ENCODE results near the gene KATNA1. TPM values are rescaled to one million over a fixed set of nuclear protein-coding genes. Genes with fewer than 3 reads are reported as not detected.

The KATNA1 gene
- total RNA-seq, 1 experiment from 2014 or later, result 13.1 TPM

- Mint-ChIP-seq H3K4me1 (ENCODE audit: low read depth, unreplicated experiment) (no peaks in the 10 kb centered on the region), H3K9me3 (ENCODE audit: low read depth, unreplicated experiment) (no peaks in the 10 kb centered on the region), H3K27me3 (ENCODE audit: unreplicated experiment) (peaks cover 21% of the 10 kb centered on the region), H3K27ac (ENCODE audit: unreplicated experiment) (no peak overlapping the region), H3K36me3 (ENCODE audit: insufficient read depth, unreplicated experiment) (peaks cover 2% of the 10 kb centered on the region), H3K4me3 (ENCODE audit: low read depth, unreplicated experiment) (no peak overlapping the region)
- CTCF ChIA-PET, result interaction anchor here (1.3 kb wide), 1 partner anchor 12 kb away, joined by 3 read pairs; no protein-coding TSS in a partner anchor
- BruUV-seq (replicated peaks), result no TSS peak
- intact Hi-C loops (cut with micrococcal nuclease; ENCODE audit: unreplicated experiment), result no loop called here
- no peak for DNase-seq
- TF ChIP-seq CTCF (IDR thresholded peaks at IDR 0.05; ENCODE audit: unreplicated experiment), result no peak
Measured at GRCh38 chr6:149551920-149552319, 96.6 kb downstream of the KATNA1 start.

- peak; percentile 93 for DNase-seq
- Mint-ChIP-seq H3K27me3 (ENCODE audit: unreplicated experiment) (peaks cover 13% of the 10 kb centered on the region), H3K4me1 (ENCODE audit: low read depth, unreplicated experiment) (peaks cover 10% of the 10 kb centered on the region), H3K36me3 (ENCODE audit: insufficient read depth, unreplicated experiment) (peaks cover 30% of the 10 kb centered on the region), H3K27ac (ENCODE audit: unreplicated experiment) (peak within 1 kb of the TSS; percentile 90), H3K4me3 (ENCODE audit: low read depth, unreplicated experiment) (peak within 1 kb of the TSS; percentile 84), H3K9me3 (ENCODE audit: low read depth, unreplicated experiment) (no peaks in the 10 kb centered on the region)
- TF ChIP-seq CTCF (IDR thresholded peaks at IDR 0.05; ENCODE audit: unreplicated experiment), result peak; percentile 82
- BruUV-seq (replicated peaks), result no TSS peak
- CTCF ChIA-PET, result interaction anchor here (0.5 kb wide), 1 partner anchor 32 kb away, joined by 3 read pairs; no protein-coding TSS in a partner anchor
- intact Hi-C loops (cut with micrococcal nuclease; ENCODE audit: unreplicated experiment), result loop anchor here (5.0 to 10.0 kb wide), 2 partner anchors 101 to 379 kb away; partner anchors contain the start of genes KATNA1 and RAET1G
Measured at GRCh38 chr6:149545754-149546471, 102.6 kb downstream of the KATNA1 start, which contains the start of gene PPIL4. Gene PPIL4, minus strand, starts transcription at chr6:149546043. Its CDS starts 38 bp downstream, at chr6:149546005.

- intact Hi-C loops (cut with micrococcal nuclease; ENCODE audit: unreplicated experiment), result loop anchor here (5.0 to 10.0 kb wide), 2 partner anchors 102 to 379 kb away; partner anchors contain the start of genes KATNA1 and RAET1G
- Mint-ChIP-seq H3K36me3 (ENCODE audit: insufficient read depth, unreplicated experiment) (peaks cover 30% of the 10 kb centered on the region), H3K4me1 (ENCODE audit: low read depth, unreplicated experiment) (peaks cover 10% of the 10 kb centered on the region), H3K9me3 (ENCODE audit: low read depth, unreplicated experiment) (no peaks in the 10 kb centered on the region), H3K4me3 (ENCODE audit: low read depth, unreplicated experiment) (peak overlapping the region; percentile 84), H3K27me3 (ENCODE audit: unreplicated experiment) (peaks cover 13% of the 10 kb centered on the region), H3K27ac (ENCODE audit: unreplicated experiment) (peak overlapping the region; percentile 90)
- TF ChIP-seq CTCF (IDR thresholded peaks at IDR 0.05; ENCODE audit: unreplicated experiment), result no peak
- CTCF ChIA-PET, result interaction anchor here (0.5 kb wide), 1 partner anchor 31 kb away, joined by 3 read pairs; no protein-coding TSS in a partner anchor
- BruUV-seq (replicated peaks), result TSS peak; percentile 54
- peak; percentile 24 for DNase-seq
Measured at GRCh38 chr6:149545258-149545753, 103.2 kb downstream of the KATNA1 start.

Other genes with a start within 250 kb of the KATNA1 start
- gene SUMO4, start 248.5 kb downstream of the KATNA1 start, total RNA-seq (2022), result 1.4 and 2.9 TPM in 2 replicates
- gene ZC3H12D, start 163.7 kb downstream of the KATNA1 start, total RNA-seq (2022), result 0.05 and 0.20 TPM in 2 replicates
- gene PPIL4, start 102.7 kb downstream of the KATNA1 start, total RNA-seq (2022), result 21.5 and 22.6 TPM in 2 replicates
- 23.4 and 26.7 TPM in 2 replicates for gene GINM1, start 82.3 kb downstream of the KATNA1 start, total RNA-seq (2022)
- 20.0 and 20.7 TPM in 2 replicates for gene LATS1, start 69.4 kb upstream of the KATNA1 start, total RNA-seq (2022)
- gene NUP43, start 97.8 kb upstream of the KATNA1 start, total RNA-seq (2022), result 38.4 and 42.8 TPM in 2 replicates
- gene PCMT1, start 101.0 kb upstream of the KATNA1 start, total RNA-seq (2022), result 56.8 and 63.4 TPM in 2 replicates
- 27.4 and 31.1 TPM in 2 replicates for gene LRP11, start 215.6 kb upstream of the KATNA1 start, total RNA-seq (2022)
- gene RAET1E, start 249.4 kb upstream of the KATNA1 start, total RNA-seq (2022), result 0.22 TPM in 1 of 2 replicates, not detected in the other